H1 (cell line): Measurements from ENCODE around the gene SLC25A17. TPM values are rescaled to one million over a fixed set of nuclear protein-coding genes. Genes with fewer than 3 reads are reported as not detected.

Experiments used
- CTCF ChIA-PET: fragments of 300-600 bp; sonication (Branson Sonifier 250); formaldehyde crosslinking; loops from one replicate; lab custom pipeline; 2021; ENCODE audit not compliant: partially characterized antibody; lab: Charles Lee
- POLR2A ChIA-PET: fragments of 300-600 bp; sonication (Branson Sonifier 250); formaldehyde crosslinking; loops from one replicate; lab custom pipeline; 2021; ENCODE audit warnings: inconsistent platforms; ENCODE audit not compliant: partially characterized antibody; lab: Charles Lee
- DNase-seq, 2 experiments: peaks; one replicate each; pipeline versions ENCODE4 v3.0.0 to v3.0.0-alpha.2; 2010 to 2022; ENCODE audit warnings: low spot score in 2 of 2, low read depth in 1 of 2, mixed read lengths in 1 of 2
- FAIRE-seq: peaks from 2 replicates; lab custom pipeline; 2011; peaks lifted over from hg19 to GRCh38; lab: Jason Lieb, UNC
- H2AFZ ChIP-seq: 2 replicates; pipeline ENCODE4 v1.8.1; 2012; ENCODE audit warnings: low read length, inconsistent platforms
- H2AK5ac ChIP-seq: 2 replicates; pipeline ENCODE4 v1.6.1; 2013; ENCODE audit warnings: low read depth, low read length
- H2BK120ac ChIP-seq: replicated peaks from 2 replicates; pipeline ENCODE3; 2013; ENCODE audit warnings: low read depth, low read length, inconsistent platforms
- H2BK12ac ChIP-seq: 2 replicates; pipeline ENCODE4 v1.6.1; 2013; ENCODE audit warnings: low read depth, low read length
- H2BK15ac ChIP-seq: 2 replicates; pipeline ENCODE4 v1.6.1; 2013; ENCODE audit warnings: low read length
- H2BK20ac ChIP-seq: 2 replicates; pipeline ENCODE4 v1.6.1; 2013; ENCODE audit warnings: low read length
- H2BK5ac ChIP-seq: 2 replicates; pipeline ENCODE4 v1.6.1; 2013; ENCODE audit warnings: low read depth, low read length
- H3K14ac ChIP-seq: 2 replicates; pipeline ENCODE4 v1.6.1; 2013; ENCODE audit warnings: inconsistent platforms; ENCODE audit not compliant: insufficient read length
- H3K18ac ChIP-seq: 2 replicates; pipeline ENCODE4 v1.6.1; 2013; ENCODE audit warnings: low read length; ENCODE audit errors: extremely low read depth
- H3K23ac ChIP-seq: 2 replicates; pipeline ENCODE4 v1.6.1; 2013; ENCODE audit warnings: inconsistent platforms; ENCODE audit not compliant: insufficient read length
- H3K23me2 ChIP-seq: 2 replicates; pipeline ENCODE4 v1.6.1; 2013; ENCODE audit warnings: low read depth, low read length
- H3K27ac ChIP-seq: 2 replicates; pipeline ENCODE4 v1.6.1; 2011; ENCODE audit warnings: low read depth, low read length, inconsistent platforms
- H3K27me3 ChIP-seq, 4 experiments: replicated peaks in 1 of 4; 1 replicate in 1 of 4; 2 replicates in 3 of 4; pipeline versions ENCODE4 v1.6.1 to v1.8.1; 2011 to 2013; ENCODE audit warnings: low read length in 3 of 4, mild to moderate bottlenecking in 3 of 4, inconsistent platforms in 2 of 4, mixed read lengths in 2 of 4, moderate library complexity in 1 of 4; ENCODE audit not compliant: control insufficient read depth in 3 of 4, insufficient read depth in 3 of 4; ENCODE audit errors: extremely low read depth in 1 of 4
- H3K36me3 ChIP-seq, 4 experiments: 2 replicates each; pipeline versions ENCODE4 v1.6.1 to v1.8.1; 2011 to 2013; ENCODE audit warnings: mild to moderate bottlenecking in 4 of 4, low read length in 3 of 4, moderate library complexity in 2 of 4, control low read depth in 1 of 4, inconsistent platforms in 1 of 4; ENCODE audit not compliant: insufficient read depth in 4 of 4, control insufficient read depth in 2 of 4
- H3K4ac ChIP-seq: replicated peaks from 2 replicates; pipeline ENCODE3; 2013; ENCODE audit warnings: low read length, low read depth, mixed read lengths, inconsistent platforms; ENCODE audit not compliant: insufficient read length
- H3K4me1 ChIP-seq, 4 experiments: replicated peaks in 1 of 4; 1 replicate in 1 of 4; 2 replicates in 3 of 4; pipeline versions ENCODE4 v1.6.1 to v1.8.1; 2011 to 2013; ENCODE audit warnings: low read length in 3 of 4, inconsistent platforms in 2 of 4, mixed read lengths in 1 of 4; ENCODE audit not compliant: insufficient read depth in 4 of 4, control insufficient read depth in 3 of 4
- H3K4me2 ChIP-seq, 2 experiments: 2 replicates each; pipeline versions ENCODE4 v1.6.1 to v1.8.1; 2011 to 2013; ENCODE audit warnings: low read depth in 2 of 2, low read length in 2 of 2, control low read depth in 1 of 2, inconsistent platforms in 1 of 2, mild to moderate bottlenecking in 1 of 2; ENCODE audit not compliant: insufficient read depth in 1 of 2
- H3K4me3 ChIP-seq, 4 experiments: fragments of 200-600, 300-600 bp in 1 of 4; sonication (generic), shearing (Covaris generic), sonication (Bioruptor Twin) in 1 of 4; 2 replicates each; pipeline versions ENCODE4 v1.5.1 to v1.8.1; 2011 to 2016; ENCODE audit warnings: low read length in 4 of 4, low read depth in 3 of 4, control low read depth in 2 of 4, inconsistent platforms in 2 of 4, mild to moderate bottlenecking in 2 of 4, mixed read lengths in 1 of 4, moderate library complexity in 1 of 4; ENCODE audit not compliant: insufficient read depth in 2 of 4; ENCODE audit errors: extremely low read depth in 1 of 4
- H3K56ac ChIP-seq: replicated peaks from 2 replicates; pipeline ENCODE3; 2013; ENCODE audit warnings: low read depth, mild to moderate bottlenecking, mixed read lengths, low read length, inconsistent platforms; ENCODE audit not compliant: insufficient read length
- H3K79me1 ChIP-seq: 2 replicates; pipeline ENCODE4 v1.6.1; 2013; ENCODE audit warnings: low read depth, low read length, control low read depth
- H3K79me2 ChIP-seq, 2 experiments: 2 replicates each; pipeline versions ENCODE4 v1.6.1 to v1.8.1; 2012 to 2013; ENCODE audit warnings: low read length in 2 of 2, mild to moderate bottlenecking in 2 of 2, inconsistent platforms in 1 of 2; ENCODE audit not compliant: insufficient read depth in 2 of 2, control insufficient read depth in 1 of 2
- H3K9ac ChIP-seq, 4 experiments: replicated peaks in 1 of 4; 1 replicate in 1 of 4; 2 replicates in 3 of 4; pipeline versions ENCODE4 v1.6.1 to v1.8.1; 2011 to 2013; ENCODE audit warnings: low read depth in 3 of 4, low read length in 3 of 4, control low read depth in 2 of 4, mild to moderate bottlenecking in 2 of 4, moderate library complexity in 2 of 4, inconsistent platforms in 1 of 4; ENCODE audit errors: extremely low read depth in 1 of 4
- H3K9me3 ChIP-seq, 2 experiments: 2 replicates each; pipeline versions ENCODE4 v1.6.1 to v1.8.1; 2012 to 2013; ENCODE audit warnings: mild to moderate bottlenecking in 2 of 2, moderate library complexity in 2 of 2, control low read depth in 1 of 2, inconsistent platforms in 1 of 2, low read depth in 1 of 2, low read length in 1 of 2, mixed read lengths in 1 of 2; ENCODE audit not compliant: insufficient read depth in 2 of 2
- H4K20me1 ChIP-seq, 2 experiments: replicated peaks in 1 of 2; 2 replicates each; pipeline versions ENCODE3 to v1.8.1; 2011 to 2013; ENCODE audit warnings: inconsistent platforms in 2 of 2, low read length in 2 of 2, mild to moderate bottlenecking in 1 of 2; ENCODE audit not compliant: insufficient read depth in 2 of 2, control insufficient read depth in 1 of 2
- H4K5ac ChIP-seq: 2 replicates; pipeline ENCODE4 v1.6.1; 2013; ENCODE audit warnings: low read length, low read depth, mixed read lengths, inconsistent platforms; ENCODE audit not compliant: insufficient read length
- H4K8ac ChIP-seq: 2 replicates; pipeline ENCODE4 v1.8.0; 2013; ENCODE audit warnings: mild to moderate bottlenecking, moderate library complexity, low read length, inconsistent platforms; ENCODE audit not compliant: insufficient read depth; ENCODE audit errors: extremely low read depth
- H4K91ac ChIP-seq: replicated peaks from 2 replicates; pipeline ENCODE3; 2013; ENCODE audit warnings: low read length, mixed read lengths, inconsistent platforms; ENCODE audit not compliant: insufficient read length
- BACH1 ChIP-seq: IDR thresholded peaks from 2 replicates; pipeline ENCODE4 v1.6.1; 2012; ENCODE audit warnings: low read length, improper control_type of control experiment
- CBX8 ChIP-seq: fragments of 300-800, 300-1000 bp; sonication (generic); IDR thresholded peaks from 2 replicates; pipeline ENCODE4 v1.7.1; 2016; ENCODE audit warnings: low read depth, low read length, borderline replicate concordance
- POLR2A ChIP-seq, 2 experiments: IDR thresholded peaks; 1 replicate in 1 of 2; 2 replicates in 1 of 2; pipeline ENCODE4 v1.6.1; 2011; ENCODE audit warnings: low read depth in 2 of 2, low read length in 2 of 2, mild to moderate bottlenecking in 2 of 2; ENCODE audit errors: control extremely low read depth in 1 of 2
- RNF2 ChIP-seq: fragments of 200-900, 300-1000 bp; sonication (generic); IDR thresholded peaks from 2 replicates; pipeline ENCODE4 v1.7.1; 2016; ENCODE audit warnings: borderline replicate concordance, low read depth, mild to moderate bottlenecking, antibody characterized with exemption, low read length; ENCODE audit not compliant: poor library complexity, severe bottlenecking; ENCODE audit errors: missing control alignments
- WGBS, 2 experiments: shearing (Covaris generic) in 1 of 2; methylation state at CpG; one replicate each; pipeline versions ENCODE4 v1.1.6 to v1.1.7; 2013 to 2015; ENCODE audit warnings: low lambda C conversion rate in 2 of 2, mixed read lengths in 2 of 2, inconsistent platforms in 1 of 2, low coverage in 1 of 2, missing lambda C conversion rate in 1 of 2; ENCODE audit not compliant: insufficient replicate concordance in 2 of 2, insufficient coverage in 1 of 2, insufficient read length in 1 of 2; ENCODE audit errors: extremely low coverage in 1 of 2, missing lambda C conversion rate in 1 of 2; 5-methylcytosine and 5-hydroxymethylcytosine counted together
- polyA plus RNA-seq, 7 experiments: library from polyadenylated mRNA; depleted of rRNA in 3 of 7; stranded (reverse) in 5 of 7; unstranded in 2 of 7; fragments of >200 nt in 5 of 7; fragments of 200-250 nt in 2 of 7; gene quantifications; 1 replicate in 5 of 7; 2 replicates in 1 of 7; 4 replicates in 1 of 7; pipeline versions ENCODE4 v1.2.1 to v1.2.3, GENCODE V29; 2011 to 2013; ENCODE audit warnings: missing spikeins in 2 of 7, mixed read lengths in 2 of 7
- total RNA-seq: library from RNA; stranded (reverse); fragmentation: NEBNext Ultra II Directional; extraction: Animal tissue kit (Norgen Biotek cat#: 25700); gene quantifications from 2 replicates; pipeline ENCODE4 v1.2.1, GENCODE V29; 2021
- TF ChIP-seq, protein P1 (sequence below): IDR thresholded peaks from 2 replicates; pipeline ENCODE4 v1.6.1; 2011; ENCODE audit warnings: low read length, improper control_type of control experiment

SLC25A17 gene
- total and polyA plus RNA-seq, 2 of the 8 experiments (the other 6 are each of a cell fraction or from before 2014, with no cell fraction given) = 17.9 to 40.4 TPM

- Histone ChIP-seq H4K20me1 (no peaks in the 10 kb centered on the region), H2BK120ac (no peak overlapping the region), H2BK5ac (no peak overlapping the region), H3K4me3 (no peak overlapping the region), H2BK20ac (no peak overlapping the region), H4K91ac (no peak overlapping the region), H3K36me3 (no peaks in the 10 kb centered on the region), H3K79me1 (no peaks in the 10 kb centered on the region), H4K8ac (no peak overlapping the region), H3K27ac (no peak overlapping the region), H3K4ac (no peak overlapping the region), H3K27me3 (no peaks in the 10 kb centered on the region), H3K4me2 (no peak overlapping the region), H3K18ac (no peak overlapping the region), H3K23me2 (no peaks in the 10 kb centered on the region), H2AK5ac (no peak overlapping the region), H2AFZ (no peak overlapping the region), H3K9me3 (no peaks in the 10 kb centered on the region), H2BK12ac (no peak overlapping the region), H2BK15ac (no peak overlapping the region), H3K9ac (no peak overlapping the region), H3K56ac (no peak overlapping the region), H3K4me1 (no peaks in the 10 kb centered on the region), H3K23ac (no peak overlapping the region), H3K79me2 (no peaks in the 10 kb centered on the region), H3K14ac (no peak overlapping the region), H4K5ac (no peak overlapping the region)
- TF ChIP-seq BACH1 = no peak
- no peak for TF ChIP-seq CBX8
- no peak for TF ChIP-seq RNF2
- TF ChIP-seq, protein P1, sequence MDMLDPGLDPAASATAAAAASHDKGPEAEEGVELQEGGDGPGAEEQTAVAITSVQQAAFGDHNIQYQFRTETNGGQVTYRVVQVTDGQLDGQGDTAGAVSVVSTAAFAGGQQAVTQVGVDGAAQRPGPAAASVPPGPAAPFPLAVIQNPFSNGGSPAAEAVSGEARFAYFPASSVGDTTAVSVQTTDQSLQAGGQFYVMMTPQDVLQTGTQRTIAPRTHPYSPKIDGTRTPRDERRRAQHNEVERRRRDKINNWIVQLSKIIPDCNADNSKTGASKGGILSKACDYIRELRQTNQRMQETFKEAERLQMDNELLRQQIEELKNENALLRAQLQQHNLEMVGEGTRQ = no peak
- no peak for TF ChIP-seq POLR2A (IDR thresholded peaks at IDR 0.05; ENCODE audit: control extremely low read depth in 1 of 2, low read depth in 2 of 2, low read length in 2 of 2)
- ChIA-PET CTCF (no interaction called here), POLR2A (no interaction called here)
- DNase-seq (no peak), FAIRE-seq (no peak)
- WGBS, 2 experiments = 85% methylated on average over 4 of the region's 4 CpGs; no CpG with 5 or more reads in 1 of the 2 experiments
Observed at GRCh38 chr22:40741116-40741515, 78.0 kb downstream of the SLC25A17 start.
